ENCODE data around the gene ORC2.

Gene ORC2

GRCh38 chr2:200860092-200860795 is 103.2 kb downstream of the ORC2 start:
- peak; percentile 15 for DNase-seq (ENCODE audit: low read depth)
